Activated CD8-positive, alpha-beta memory T cell treated with anti-CD3 and anti-CD28 coated beads, Interleukin-2, amount 50 U/mL, for 24 hours (primary cell): ENCODE results near the gene ATP4B.

Experiments
- DNase-seq: peaks from one replicate; pipeline ENCODE4 v3.0.0-alpha.2; 2020; ENCODE audit errors: extremely low read depth

Gene ATP4B

GRCh38 chr13:113656831-113657671 lies 947 bp downstream of the ATP4B start:
- no peak for DNase-seq

- DNase-seq, result no peak
Observed at GRCh38 chr13:113656003-113656588, 1.9 kb downstream of the ATP4B start.

- DNase-seq, result no peak
Observed at GRCh38 chr13:113655346-113656002, 2.5 kb downstream of the ATP4B start.

- DNase-seq, result no peak
Observed at GRCh38 chr13:113654591-113655345, 3.2 kb downstream of the ATP4B start.

GRCh38 chr13:113654175-113654560 lies 3.8 kb downstream of the ATP4B start:
- DNase-seq, result no peak

- DNase-seq, result no peak
Observed at GRCh38 chr13:113653264-113654174, 4.5 kb downstream of the ATP4B start.

- DNase-seq, result no peak
Observed at GRCh38 chr13:113652404-113653263, 5.4 kb downstream of the ATP4B start.

GRCh38 chr13:113651511-113652403 lies 6.2 kb downstream of the ATP4B start:
- DNase-seq, result no peak

- DNase-seq, result no peak
Observed at GRCh38 chr13:113650731-113651148, 7.3 kb downstream of the ATP4B start.

GRCh38 chr13:113650275-113650674 lies 7.7 kb downstream of the ATP4B start:
- no peak for DNase-seq

- DNase-seq, result no peak
Observed at GRCh38 chr13:113649212-113649611, 8.8 kb downstream of the ATP4B start.

- no peak for DNase-seq
Observed at GRCh38 chr13:113648216-113648610, 9.8 kb downstream of the ATP4B start.

- no peak for DNase-seq
Observed at GRCh38 chr13:113647351-113648215, 10.4 kb downstream of the ATP4B start.

GRCh38 chr13:113646921-113647340 lies 11.1 kb downstream of the ATP4B start:
- no peak for DNase-seq

GRCh38 chr13:113646376-113646775 lies 11.6 kb downstream of the ATP4B start:
- DNase-seq, result no peak

- no peak for DNase-seq
Observed at GRCh38 chr13:113645329-113645728, 12.7 kb downstream of the ATP4B start.

GRCh38 chr13:113644800-113645199 lies 13.2 kb downstream of the ATP4B start:
- DNase-seq, result no peak

GRCh38 chr13:113643593-113643992 lies 14.4 kb downstream of the ATP4B start:
- DNase-seq, result no peak
